Activated naive CD4-positive, alpha-beta T cell treated with anti-CD3 and anti-CD28 coated beads, Interleukin-2, amount 50 U/mL, for 16 hours (primary cell): Measurements from ENCODE around the gene HIPK3.

Experiments used
- DNase-seq: peaks from one replicate; pipeline ENCODE4 v3.0.0-alpha.2; 2020

HIPK3 gene

DNA sequence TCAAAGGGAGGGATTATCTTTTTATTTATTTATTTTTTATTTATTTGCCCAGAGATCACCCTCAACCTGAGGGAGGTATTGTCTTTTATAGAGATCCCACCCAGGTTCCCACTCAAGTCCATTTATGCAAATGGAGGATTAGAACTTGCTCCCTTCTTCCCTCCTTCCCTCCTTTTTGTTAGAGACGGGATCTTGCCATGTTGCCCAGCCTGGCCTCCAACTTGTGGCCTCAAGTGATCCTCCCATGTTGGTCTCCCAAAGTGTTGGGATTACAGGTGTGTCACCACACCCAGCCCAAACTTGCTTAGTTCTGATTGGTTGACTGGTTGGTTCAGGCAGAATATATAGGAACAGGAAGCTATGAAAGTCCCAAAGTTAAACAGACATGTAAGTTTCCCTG, 51.9 kb downstream of the HIPK3 start:
- DNase-seq, result no peak

DNA sequence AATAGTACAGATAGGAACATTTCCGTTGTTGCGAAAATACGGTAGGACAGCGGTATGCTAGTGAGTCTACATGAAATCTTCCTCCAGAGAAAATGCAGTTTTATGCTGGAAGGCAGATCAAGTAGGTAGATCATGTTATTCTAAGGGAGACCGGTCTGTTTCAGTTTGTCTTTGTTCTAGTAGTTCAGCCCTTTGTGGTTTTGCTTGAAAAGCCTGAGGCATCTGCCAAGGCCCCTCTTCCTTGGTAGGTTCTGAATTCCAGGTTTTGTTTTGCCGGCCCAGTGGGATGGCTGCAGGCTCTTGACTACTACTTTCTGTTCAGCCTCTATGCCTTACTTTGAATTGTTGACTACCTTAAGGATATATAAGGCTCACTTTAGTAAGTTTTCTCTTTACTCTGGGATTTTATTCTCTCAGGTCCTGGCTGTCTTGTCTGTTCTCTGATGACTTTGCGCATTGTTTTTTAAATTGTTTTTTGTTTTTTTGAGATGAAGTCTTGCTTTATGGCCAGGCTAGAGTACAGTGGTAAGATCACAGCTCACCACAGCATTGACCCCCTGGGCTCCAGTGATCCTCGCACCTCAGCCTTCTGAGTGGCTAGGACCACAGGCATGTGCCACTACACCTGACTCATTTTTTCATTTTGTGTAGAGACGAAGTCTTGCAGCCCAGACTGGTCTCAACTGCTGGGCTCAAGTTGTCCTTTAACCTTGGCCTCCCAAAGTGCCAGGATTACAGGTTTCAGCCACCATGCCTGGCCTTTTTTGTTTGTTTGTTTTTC, 53.7 kb downstream of the HIPK3 start:
- DNase-seq, result no peak

DNA sequence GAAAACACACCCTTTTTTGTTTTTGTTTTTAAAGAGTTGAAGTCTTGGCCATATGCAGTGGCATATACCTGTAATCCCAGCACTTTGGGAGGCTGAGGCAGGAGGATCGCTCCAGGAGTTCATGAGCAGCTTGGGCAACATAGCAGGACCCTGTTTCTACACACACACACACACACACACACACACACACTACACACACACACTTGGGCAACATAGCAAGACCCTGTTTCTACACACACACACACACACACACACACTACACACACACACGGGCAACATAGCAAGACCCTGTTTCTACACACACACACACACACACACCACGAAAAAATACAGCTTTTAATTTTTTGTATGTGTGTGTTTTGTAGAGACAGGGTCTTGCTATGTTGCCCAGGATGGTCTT, 54.5 kb downstream of the HIPK3 start:
- no peak for DNase-seq

DNA sequence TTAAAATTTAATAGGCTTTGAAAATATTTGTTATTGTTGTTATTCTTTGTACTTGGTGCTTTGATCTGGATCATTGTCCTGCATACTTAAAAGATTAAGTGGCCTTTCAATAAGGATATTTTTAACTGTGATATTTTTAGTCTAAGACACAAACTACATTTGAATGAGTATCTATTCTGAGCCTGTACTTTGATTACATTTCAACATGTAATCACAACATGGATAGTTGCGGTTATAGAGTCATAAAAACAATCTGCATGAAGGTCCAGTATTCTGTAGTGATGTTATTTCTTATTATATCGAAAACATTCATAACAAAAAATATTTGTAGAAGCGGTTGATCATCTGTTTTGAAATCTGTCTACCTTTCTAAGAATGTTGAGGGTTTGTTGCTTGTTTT, 58.6 kb downstream of the HIPK3 start:
- no peak for DNase-seq

DNA sequence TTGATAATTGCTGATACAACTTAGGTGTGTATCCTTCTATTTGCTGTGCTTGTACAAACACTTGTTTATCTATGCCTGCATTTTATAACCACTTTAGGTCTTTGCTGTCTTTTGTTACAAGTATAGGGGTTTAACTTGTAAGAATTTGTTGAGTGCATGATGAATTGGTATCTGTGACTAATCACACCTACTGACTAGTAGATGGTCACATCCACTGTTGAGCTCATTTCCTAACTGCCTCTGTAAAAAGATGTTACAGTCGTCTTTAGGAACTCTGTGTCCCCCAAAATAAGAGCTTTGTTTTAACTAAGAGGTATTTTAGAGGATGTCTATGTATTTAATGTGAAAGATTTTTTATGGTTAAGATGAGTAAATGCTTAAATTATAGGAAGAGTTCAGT, 60.5 kb downstream of the HIPK3 start:
- no peak for DNase-seq

DNA sequence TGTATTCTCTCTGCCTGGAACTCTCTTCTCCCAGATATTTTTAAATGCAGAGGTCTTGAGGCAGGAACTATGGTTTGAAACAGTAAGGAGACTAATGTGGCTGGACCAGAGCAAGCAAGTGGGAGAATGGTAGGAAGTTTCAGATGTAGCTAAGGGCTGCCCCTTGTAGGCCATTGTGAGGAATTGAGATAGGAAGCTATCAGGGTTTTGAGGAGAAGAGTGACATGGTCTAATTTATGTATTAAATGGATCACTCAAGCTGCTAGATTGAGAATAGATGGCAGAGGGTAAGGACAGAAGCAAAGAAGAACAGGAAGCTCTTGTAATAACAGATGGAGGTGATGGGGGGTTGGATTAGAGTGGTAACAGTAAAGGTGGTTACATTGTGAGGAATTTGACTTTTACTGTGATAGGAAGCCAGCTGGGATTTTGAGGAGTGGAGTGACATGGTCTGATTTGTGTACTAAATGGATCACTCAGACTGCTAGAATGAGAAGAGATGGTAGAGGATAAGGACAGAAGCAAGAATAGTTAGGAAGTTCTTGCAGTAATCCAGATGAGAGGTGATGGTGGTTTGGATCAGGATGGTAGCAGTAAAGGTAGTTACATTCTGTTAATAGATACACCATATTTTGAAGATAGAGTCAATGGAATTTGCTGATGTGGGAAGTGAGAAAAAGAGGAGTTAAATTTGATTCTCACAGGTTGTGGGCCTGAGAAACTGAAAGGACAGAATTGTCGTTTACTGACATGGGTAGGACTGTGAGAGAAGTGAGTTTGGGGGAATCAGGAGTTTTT, 63.0 kb downstream of the HIPK3 start:
- DNase-seq, result no peak

DNA sequence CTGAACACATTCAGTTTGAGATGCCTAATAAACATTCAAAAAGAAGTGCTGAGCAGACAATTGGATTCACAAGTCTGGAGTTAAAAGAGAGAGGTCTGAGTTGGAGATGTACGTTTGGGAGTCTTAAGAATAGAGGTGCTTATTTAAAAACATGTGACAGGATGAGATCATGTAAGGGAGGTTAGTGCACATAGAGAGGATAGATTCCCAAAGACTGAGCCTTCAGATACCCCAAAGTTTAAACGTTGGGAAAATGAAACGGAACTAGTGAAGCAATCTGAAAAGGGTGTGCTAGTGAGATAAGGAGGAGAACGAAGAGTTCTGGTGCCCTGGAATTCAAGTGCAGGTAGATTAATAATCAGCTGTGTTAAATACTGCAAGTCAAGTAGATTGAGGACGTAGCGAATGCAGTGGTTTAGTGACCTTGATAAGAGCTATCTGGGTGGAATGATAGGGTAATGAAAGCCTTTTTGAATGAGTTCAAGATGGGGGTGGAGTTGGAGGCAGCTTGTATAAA, 63.7 kb downstream of the HIPK3 start:
- no peak for DNase-seq

DNA sequence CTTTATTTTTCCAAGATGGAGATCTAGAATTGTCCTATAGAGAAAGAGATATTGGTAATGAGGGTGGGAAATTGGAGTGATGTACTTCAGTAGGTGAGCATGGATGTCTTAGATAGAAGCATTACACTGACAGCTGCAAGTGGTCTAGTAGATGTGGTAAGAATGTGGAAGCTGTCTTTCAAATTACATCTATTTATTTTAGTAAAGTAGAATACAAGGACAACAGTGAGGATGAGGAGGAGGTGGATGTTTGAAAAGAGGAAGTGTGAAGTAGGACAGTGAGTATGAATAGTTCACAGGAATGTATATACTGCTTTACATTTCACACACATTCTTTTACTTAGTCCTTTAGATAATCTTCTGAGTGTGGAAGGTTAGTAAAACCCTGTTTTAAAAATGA, 64.2 kb downstream of the HIPK3 start:
- no peak for DNase-seq

DNA sequence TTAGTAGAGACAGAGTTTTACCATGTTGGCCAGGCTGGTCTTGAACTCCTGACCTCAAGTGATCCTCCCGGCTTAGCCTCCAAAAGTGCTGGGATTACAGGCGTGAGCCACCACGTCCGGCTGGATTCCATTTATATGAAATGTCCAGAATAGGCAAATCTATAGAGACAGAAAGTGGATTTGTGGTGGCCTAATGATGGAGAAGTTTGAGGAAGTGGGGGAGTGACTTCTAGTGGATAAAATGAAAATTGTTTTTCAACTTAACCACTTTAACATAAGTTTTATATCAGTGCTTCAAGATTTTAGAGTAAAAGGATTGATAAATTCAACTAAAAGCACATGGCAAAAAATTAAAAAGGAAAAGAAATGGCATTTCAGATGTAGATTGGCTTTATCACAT, 66.2 kb downstream of the HIPK3 start:
- DNase-seq, result no peak

DNA sequence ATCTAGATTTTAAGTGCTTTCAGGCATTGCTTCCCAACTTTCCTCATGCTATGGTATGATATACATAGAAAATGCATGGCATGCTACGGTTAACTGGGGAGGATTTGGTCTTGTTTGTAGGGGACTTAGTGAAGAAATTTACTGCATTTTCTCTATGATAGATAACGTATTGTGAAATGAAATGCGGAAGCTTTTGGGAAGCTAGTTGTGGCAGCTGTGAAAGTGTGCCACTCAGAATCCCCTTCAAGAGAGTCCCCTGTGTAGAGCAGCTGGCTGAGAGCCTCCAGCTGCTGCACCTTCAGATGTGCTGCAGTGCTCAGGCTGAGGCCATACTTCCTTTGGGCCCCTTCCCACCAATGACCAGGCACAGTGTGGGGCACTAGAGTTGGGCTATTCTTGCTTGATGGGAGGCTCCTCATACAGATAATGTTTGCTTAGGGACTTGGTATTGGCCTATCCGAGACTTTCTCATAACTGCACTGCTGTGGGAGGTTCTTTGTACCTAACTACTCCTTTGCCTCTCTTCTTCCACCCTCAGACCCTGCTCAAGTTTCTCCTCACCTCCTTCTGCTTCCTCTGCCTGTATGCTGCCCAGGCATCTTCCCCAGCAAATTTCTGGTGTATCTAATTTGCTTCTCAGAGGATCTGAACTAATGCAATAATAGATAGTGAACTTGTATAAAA, 67.3 kb downstream of the HIPK3 start:
- DNase-seq, result no peak

DNA sequence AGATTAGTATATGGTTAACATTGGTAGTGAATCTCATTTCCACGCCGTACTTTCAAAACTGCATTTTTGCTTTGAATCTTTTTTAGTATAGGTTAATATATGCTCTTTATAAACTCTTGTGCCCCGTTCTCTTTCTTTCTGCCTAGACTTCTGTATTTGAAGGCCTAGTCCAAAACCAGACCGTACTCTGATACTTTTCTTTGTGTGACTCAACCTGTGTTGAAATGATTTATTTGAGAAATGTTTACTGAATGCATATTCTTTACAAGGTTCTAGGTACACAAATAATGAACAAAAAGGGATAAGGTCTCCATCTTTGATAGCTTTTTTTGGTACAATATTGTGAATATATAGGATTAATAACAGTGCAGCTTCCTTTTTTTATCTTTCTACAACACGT, 68.3 kb downstream of the HIPK3 start:
- no peak for DNase-seq

DNA sequence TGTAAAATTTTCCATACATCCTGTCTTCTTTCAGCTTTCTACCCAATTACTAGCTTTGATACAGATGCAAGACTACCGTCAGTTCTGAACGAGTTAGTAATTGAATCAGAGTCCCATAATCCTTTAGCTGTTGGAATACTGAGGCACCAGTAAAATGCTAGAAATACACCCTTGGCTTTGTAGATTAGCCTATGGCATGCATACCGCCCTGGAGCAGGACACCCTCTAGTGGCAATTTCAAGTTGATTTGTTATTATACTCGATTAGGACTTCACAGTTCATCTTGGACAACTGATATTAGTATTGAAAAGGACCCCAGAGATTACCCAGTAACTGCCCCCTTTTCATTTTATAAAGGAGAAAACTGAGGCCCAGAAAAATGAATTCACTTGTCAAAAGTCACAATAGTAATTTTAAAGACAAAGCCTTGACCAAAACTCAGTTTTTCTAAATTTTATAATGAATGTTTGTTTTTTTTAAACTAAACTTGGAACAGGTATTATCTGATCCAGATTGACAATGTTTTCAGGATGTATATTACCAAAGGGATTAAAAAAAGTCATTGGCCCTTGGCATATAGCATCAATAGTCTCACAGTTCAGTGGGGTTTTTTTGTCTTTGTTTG, 72.6 kb downstream of the HIPK3 start:
- DNase-seq, result peak; percentile 25

DNA sequence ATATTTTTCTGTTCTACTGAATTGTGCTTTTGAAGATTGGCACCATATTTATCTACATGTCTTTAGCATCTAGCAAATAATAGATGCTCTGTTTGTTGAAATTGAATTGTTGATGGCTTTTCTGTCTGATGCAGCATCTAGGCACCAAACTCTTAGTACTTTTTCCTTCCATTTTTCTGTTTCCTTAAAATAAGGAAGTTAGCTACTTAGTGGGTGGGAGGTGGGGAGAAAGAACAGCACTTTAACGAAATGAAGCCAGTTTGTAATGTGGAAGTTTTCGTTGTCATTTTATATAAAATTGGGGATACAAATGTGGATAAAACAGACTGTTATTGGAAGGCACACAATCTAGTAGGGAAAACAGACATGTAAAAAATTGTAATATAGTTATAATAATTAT, 76.6 kb downstream of the HIPK3 start:
- no peak for DNase-seq

DNA sequence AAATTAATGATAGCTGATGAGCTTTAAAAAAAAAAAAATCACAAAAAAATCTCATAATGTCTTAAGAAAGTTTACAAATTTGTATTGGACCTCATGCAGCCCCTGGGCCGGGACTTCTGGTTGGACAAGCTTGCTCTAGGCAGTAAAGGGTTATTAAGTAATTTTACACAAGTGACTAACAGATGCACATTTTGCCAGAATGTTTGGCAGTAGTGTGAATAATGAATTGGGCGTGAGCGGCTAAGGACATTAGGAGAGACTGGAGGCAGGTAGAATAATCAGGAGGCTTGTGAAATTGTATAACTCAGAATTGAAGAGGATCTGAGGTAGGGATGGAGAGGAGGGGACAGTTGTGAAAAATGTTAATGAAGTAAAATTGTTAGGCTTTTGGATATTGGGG, 77.4 kb downstream of the HIPK3 start:
- DNase-seq, result no peak

DNA sequence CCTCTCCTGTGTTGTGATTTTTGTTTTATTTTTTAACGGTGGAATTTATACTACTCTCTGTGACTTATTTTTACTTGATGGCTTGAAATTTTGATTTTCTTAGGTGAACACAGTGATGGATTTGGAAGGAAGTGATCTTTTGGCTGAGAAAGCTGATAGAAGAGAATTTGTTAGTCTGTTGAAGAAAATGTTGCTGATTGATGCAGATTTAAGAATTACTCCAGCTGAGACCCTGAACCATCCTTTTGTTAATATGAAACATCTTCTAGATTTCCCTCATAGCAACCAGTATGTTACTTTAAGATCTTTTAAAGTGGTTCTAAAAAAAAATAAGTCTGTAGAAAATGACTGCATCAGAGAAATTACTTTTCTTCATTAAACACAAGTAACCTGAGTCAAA, 82.1 kb downstream of the HIPK3 start:
- no peak for DNase-seq

DNA sequence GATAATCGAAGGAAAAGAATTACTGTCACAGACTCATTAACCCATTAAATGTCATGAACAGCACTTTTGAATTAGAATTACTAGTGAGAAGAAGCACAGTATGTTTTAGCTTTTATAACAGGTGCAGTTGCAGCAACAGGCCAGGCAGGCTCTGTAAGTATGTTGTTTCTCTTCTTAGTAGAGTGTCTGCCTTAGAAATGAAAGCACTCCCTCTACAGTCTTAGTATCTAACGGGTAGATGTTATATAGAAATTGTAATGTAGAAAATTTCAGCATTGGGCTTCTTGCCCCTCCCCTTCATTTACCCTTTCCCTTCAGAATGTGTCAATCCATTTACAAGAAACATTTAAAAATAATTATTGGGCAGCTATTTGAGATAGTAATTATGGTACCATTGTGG, 87.4 kb downstream of the HIPK3 start:
- DNase-seq, result no peak

DNA sequence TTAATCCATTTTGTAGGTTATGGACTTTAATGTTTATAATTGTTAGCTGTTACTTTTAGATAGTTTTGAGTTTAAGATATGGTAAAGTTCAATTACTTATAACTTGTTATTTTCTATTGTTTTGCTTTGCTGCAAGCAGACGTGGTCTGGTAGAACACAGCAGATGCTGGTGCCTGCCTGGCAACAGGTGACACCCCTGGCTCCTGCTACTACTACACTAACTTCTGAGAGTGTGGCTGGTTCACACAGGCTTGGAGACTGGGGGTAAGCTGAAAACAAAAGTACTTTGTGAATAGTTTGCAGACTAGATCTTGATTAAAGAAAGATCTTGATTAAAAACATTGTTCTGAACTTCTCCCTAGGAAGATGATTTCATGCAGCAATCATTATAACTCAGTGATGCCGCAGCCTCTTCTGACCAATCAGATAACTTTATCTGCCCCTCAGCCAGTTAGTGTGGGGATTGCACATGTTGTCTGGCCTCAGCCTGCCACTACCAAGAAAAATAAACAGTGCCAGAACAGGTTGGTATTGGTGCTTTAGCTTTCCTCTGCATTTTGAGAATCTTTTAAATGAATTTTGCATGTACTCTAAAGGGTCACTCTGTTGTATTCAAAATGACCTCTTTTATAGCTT, 90.4 kb downstream of the HIPK3 start:
- no peak for DNase-seq

DNA sequence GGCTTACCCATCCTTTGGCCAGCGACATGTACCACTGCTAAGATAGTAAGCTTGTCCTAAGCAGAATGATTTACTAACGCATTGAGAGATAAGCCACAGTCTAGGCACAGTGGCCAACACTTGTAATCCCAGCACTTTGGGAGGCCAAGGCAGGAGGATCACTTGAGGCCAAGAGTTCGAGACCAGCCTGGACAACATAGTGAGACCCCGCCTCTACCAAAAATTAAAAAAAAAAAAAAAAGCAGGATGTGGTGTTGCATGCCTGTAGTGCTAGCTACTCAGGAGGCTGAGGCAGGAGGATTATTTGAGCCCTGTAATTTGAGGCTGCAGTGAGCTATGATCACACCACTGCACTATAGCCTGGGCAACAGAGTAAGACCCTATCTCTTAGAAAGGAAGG, 93.1 kb downstream of the HIPK3 start:
- no peak for DNase-seq

DNA sequence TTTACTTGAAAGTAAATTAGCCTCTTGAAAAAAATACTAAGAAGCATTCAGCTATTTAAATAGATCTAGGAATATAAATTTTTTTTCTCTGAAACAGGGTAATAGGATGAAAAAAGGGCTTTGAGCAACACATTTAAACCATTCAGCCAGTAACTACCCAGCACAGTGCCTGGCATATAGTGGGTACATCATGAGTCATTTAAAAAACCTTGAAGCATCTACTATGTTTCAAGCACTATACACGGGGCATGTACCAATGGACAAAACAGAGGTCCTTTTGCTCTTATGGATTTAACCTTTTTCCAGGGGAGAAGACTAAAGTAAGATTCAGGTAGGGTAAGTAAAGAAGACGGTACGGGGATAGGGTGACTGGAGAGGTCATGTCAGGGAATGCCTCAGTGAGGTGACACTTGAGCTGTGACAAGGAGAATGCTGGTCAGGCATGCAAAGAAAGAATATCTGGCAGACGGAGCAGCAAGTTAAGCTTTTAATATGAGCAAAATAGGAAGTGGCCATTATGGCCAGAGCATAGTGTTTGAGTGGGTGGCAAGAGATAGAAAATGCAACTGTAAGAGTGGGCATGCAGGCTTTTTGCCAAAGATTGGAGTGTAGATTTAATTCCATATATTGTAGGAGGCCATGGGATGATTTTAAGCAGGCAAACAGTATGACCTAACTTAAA, 101.1 kb downstream of the HIPK3 start:
- DNase-seq, result no peak

DNA sequence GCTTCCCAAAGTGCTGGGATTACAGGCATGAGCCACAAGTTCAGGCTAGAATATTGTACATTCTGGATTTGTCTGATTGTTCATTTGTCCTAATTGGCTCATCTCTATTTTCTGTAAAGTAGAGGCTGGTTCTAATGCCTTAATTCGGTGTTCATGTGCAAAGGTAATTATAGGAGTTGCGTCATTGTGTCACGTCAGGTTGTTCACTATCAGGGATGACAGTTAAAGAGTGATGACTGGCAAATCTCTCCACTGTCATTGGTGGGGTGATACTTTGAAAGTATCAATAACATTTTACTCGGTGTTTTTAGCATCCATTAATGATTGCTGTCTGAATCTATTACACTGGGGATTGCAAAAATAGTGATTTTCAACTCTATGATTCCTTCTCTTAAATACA, 103.5 kb downstream of the HIPK3 start:
- no peak for DNase-seq

DNA sequence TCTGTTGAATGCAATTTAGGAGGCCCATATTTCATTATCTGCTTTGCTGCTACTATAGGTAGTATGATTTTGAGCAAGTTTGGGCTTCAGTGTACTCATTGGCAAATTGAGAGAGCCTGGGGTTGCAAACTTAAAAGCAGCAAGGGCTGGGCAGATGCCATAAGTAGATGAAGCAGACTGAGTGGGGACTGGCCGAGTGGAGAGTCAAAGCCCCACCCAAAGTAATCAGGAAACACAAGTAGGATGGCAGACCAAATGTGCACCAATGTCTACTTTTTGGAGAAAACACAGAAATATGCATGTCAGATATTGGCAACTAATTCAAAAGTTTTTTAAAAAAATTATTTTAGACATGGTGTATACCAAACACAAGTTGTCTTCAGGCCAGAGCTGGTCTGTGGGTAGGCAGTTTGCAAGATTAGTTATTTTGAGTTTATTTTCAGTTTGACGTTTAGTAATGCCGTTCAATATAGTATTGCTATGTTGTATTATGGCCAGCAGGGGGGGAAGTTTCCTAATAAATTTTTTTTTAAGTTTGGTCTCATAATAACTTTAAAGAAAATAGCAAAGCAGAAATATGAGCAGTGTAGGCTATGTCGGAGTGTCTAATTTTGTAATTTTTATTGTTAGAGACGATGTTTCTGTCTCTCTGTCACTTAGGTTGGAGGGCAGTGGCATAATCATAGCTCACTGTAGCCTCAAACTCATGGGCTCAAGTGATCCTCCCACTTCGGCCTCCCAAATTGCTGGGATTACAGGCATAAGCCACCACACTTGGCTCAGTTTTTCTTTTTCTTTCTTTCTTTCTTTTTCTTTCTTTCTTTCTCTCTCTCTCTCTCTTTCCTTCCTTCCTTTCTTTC, 105.1 kb downstream of the HIPK3 start:
- DNase-seq, result no peak
